Liver (tissue), 9 donors: ENCODE results near the gene GRAMD4. TPM values are rescaled to one million over a fixed set of nuclear protein-coding genes. Genes with fewer than 3 reads are reported as not detected.

Experiments
- DNase-seq: peaks from one replicate; pipeline ENCODE4 v3.0.0-alpha.2; 2017; ENCODE audit warnings: low spot score
- H3K27ac ChIP-seq, 2 donors: one replicate each; pipeline ENCODE4 v1.7.0; 2013; ENCODE audit warnings: inconsistent platforms in 2 of 2, low read length in 2 of 2, control low read depth in 1 of 2, low read depth in 1 of 2, mild to moderate bottlenecking in 1 of 2
- H3K27me3 ChIP-seq, 4 donors: one replicate each; pipeline versions ENCODE4 v1.6.1 to v1.7.0; 2013; ENCODE audit warnings: low read length in 3 of 4, inconsistent platforms in 1 of 4, mild to moderate bottlenecking in 1 of 4, moderate library complexity in 1 of 4; ENCODE audit not compliant: control insufficient read depth in 4 of 4, insufficient read depth in 4 of 4
- H3K36me3 ChIP-seq, 4 donors: one replicate each; pipeline versions ENCODE4 v1.6.1 to v1.7.0; 2013; ENCODE audit warnings: low read length in 3 of 4, mild to moderate bottlenecking in 3 of 4, low read depth in 1 of 4, moderate library complexity in 1 of 4; ENCODE audit not compliant: control insufficient read depth in 4 of 4, insufficient read depth in 3 of 4
- H3K4me1 ChIP-seq, 4 donors: one replicate each; pipeline versions ENCODE4 v1.6.1 to v1.7.0; 2013; ENCODE audit warnings: low read length in 3 of 4, mild to moderate bottlenecking in 3 of 4, moderate library complexity in 1 of 4; ENCODE audit not compliant: control insufficient read depth in 4 of 4, insufficient read depth in 4 of 4
- H3K4me3 ChIP-seq, 3 donors: one replicate each; pipeline versions ENCODE4 v1.6.1 to v1.7.0; 2013; ENCODE audit warnings: low read length in 3 of 3, control low read depth in 1 of 3, low read depth in 1 of 3, mild to moderate bottlenecking in 1 of 3
- H3K9ac ChIP-seq, 2 donors: one replicate each; pipeline ENCODE4 v1.7.0; 2013; ENCODE audit warnings: low read length in 2 of 2, mild to moderate bottlenecking in 2 of 2, moderate library complexity in 2 of 2, control low read depth in 1 of 2, low read depth in 1 of 2
- H3K9me3 ChIP-seq, 4 donors: one replicate each; pipeline versions ENCODE4 v1.6.1 to v1.7.0; 2013; ENCODE audit warnings: low read length in 3 of 4; ENCODE audit not compliant: control insufficient read depth in 4 of 4
- EGR1 ChIP-seq, 2 donors: IDR thresholded peaks; 2 replicates each; pipeline ENCODE4 v1.6.1; 2016 to 2018; ENCODE audit warnings: antibody characterized with exemption in 2 of 2, low read depth in 2 of 2
- FOXA1 ChIP-seq: IDR thresholded peaks from 2 replicates; pipeline ENCODE4 v1.6.1; 2016; ENCODE audit warnings: antibody characterized with exemption
- HNF4A ChIP-seq, 2 donors: conservative IDR thresholded peaks; 2 replicates each; pipeline ENCODE4 v1.6.1; 2016; ENCODE audit warnings: antibody characterized with exemption in 2 of 2, mild to moderate bottlenecking in 2 of 2
- NR2F2 ChIP-seq: IDR thresholded peaks from 2 replicates; pipeline ENCODE4 v1.6.1; 2016; ENCODE audit warnings: antibody characterized with exemption
- RAD21 ChIP-seq, 2 donors: IDR thresholded peaks; 2 replicates each; pipeline ENCODE4 v1.6.1; 2016; ENCODE audit warnings: antibody characterized with exemption in 2 of 2, mild to moderate bottlenecking in 2 of 2
- RXRA ChIP-seq, 2 donors: IDR thresholded peaks; 2 replicates each; pipeline ENCODE4 v1.6.1; 2017 to 2018; ENCODE audit warnings: antibody characterized with exemption in 2 of 2, mild to moderate bottlenecking in 1 of 2
- WGBS: extraction: QIAGEN DNeasy Blood & Tissue Kit; methylation state at CpG from one replicate; pipeline ENCODE4 v1.1.7; 2013; 5-methylcytosine and 5-hydroxymethylcytosine counted together
- polyA plus RNA-seq, 2 donors: library from polyadenylated mRNA; stranded (reverse) in 1 of 2; unstranded in 1 of 2; fragments of 200-250 nt in 1 of 2; fragments of >200 nt in 1 of 2; fragmentation: Nextera tagmentation in 1 of 2; extraction: Ambion mirVana in 1 of 2; gene quantifications; one replicate each; pipeline versions ENCODE4 v1.2.1 to v1.2.3, GENCODE V29; 2013 to 2015
- total RNA-seq, 2 donors: library from RNA; depleted of rRNA; stranded (reverse); fragments of >200 nt; gene quantifications; one replicate each; pipeline ENCODE4 v1.2.3, GENCODE V29; 2014
- TF ChIP-seq, protein P1 (sequence below): IDR thresholded peaks from 2 replicates; pipeline ENCODE4 v1.6.1; 2016; ENCODE audit warnings: antibody characterized with exemption, mild to moderate bottlenecking
- donor health status: healthy.
- donor health status: healthy.
- donor health status: healthy.
- donor health status: healthy.
- donor health status: healthy.

GRAMD4 gene
- total and polyA plus RNA-seq, 4 donors = 2.7 to 53.5 (median 21.6) TPM

DNA sequence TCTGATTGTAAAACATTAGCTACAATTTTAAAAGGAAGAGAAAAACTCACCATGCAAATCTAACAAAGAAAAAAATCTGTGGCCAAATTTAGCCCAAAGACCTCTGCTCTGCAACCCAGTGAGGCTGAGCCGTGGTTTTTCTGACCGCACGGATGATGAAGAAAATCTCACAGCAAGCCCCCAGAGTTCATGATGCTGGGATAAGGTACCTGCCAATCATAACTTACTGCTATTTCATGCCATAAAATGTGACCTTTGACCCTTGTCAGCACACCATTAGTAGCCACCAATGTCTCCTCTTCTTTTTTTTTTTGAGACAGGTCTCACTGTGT is 106.8 kb downstream of the GRAMD4 start:
- no peak overlapping the region for H3K4me3 ChIP-seq
- H3K9me3 ChIP-seq = no peaks in the 10 kb centered on the region
- no peak overlapping the region for H3K9ac ChIP-seq
- no peak for DNase-seq
- peak overlapping the region; percentile 83 to 89 for H3K27ac ChIP-seq
- H3K36me3 ChIP-seq = no peaks in the 10 kb centered on the region
- no peaks in the 10 kb centered on the region for H3K27me3 ChIP-seq
- peaks cover 19 to 57% (median 47%) of the 10 kb centered on the region in 4 donors for H3K4me1 ChIP-seq
- 95% methylated on average over 3 of the region's 3 CpGs for WGBS
- TF ChIP-seq EGR1 (IDR thresholded peaks at IDR 0.05; ENCODE audit: low read depth in 2 of 2) = no peak
- TF ChIP-seq FOXA1 = no peak

DNA sequence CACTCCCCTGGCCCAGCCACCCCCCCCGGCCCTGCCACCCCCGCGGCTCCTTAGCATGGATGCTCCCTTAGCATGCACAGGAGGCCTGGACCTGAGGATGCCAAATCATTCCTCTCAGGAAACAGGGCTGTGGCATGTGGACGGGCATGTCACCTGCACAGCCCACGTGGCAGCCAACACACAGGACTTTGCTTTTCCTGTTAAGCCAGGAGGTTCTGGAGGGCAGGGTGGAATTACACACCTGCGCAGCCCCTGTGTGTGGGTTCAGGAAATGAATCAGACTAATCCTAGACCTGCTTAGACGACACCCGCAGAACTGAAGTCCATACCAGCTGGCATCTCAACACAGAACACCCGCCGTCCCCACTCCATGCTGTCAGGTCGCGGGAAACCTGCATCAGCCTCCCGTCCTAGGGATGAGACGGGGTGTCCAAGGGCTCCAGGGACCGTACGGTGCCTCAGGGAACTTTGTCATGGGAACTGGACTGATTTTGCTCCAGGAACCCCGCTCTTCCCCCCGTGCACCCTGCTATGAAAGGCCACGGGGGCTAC is 107.7 kb downstream of the GRAMD4 start:
- Histone ChIP-seq H3K4me1 (peaks cover 21 to 67% (median 53%) of the 10 kb centered on the region in 4 donors), H3K4me3 (no peak overlapping the region), H3K9me3 (no peaks in the 10 kb centered on the region), H3K27ac (peak overlapping the region; percentile 61 to 89), H3K27me3 (no peaks in the 10 kb centered on the region), H3K36me3 (no peaks in the 10 kb centered on the region), H3K9ac (peak overlapping the region in 1 of 2 donors; percentile 36)
- 85% methylated on average over 19 of the region's 19 CpGs for WGBS
- peak in 1 of 2 donors; percentile 46 for TF ChIP-seq RXRA (IDR thresholded peaks at IDR 0.05)
- TF ChIP-seq EGR1 (IDR thresholded peaks at IDR 0.05; ENCODE audit: low read depth in 2 of 2) = no peak
- peak in 1 of 2 donors; percentile 41 for TF ChIP-seq HNF4A (conservative IDR thresholded peaks at IDR 0.05)
- no peak for DNase-seq

DNA sequence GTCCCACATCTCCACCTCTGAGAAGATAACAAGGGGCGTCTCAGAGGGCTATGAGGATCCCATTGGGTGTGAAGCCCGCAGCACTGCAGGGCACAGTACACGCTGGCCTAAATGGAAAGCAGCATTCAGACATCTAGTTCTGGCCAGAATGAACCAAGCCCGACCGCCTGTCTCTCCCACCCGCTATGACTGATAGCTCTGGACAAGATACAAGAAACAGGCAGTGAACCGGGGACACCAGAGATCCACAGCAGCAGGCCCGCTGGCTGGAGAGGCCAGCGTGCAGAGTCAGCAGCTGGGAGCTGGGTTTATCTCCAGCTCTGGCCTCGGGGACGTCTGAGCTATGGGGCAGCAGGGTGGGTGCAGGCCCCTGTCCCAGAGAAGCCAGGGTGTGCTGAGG is 108.3 kb downstream of the GRAMD4 start:
- Histone ChIP-seq H3K27me3 (no peaks in the 10 kb centered on the region), H3K27ac (peak overlapping the region; percentile 61 to 89), H3K9ac (peak overlapping the region in 1 of 2 donors; percentile 36), H3K9me3 (no peaks in the 10 kb centered on the region), H3K36me3 (no peaks in the 10 kb centered on the region), H3K4me3 (no peak overlapping the region), H3K4me1 (peaks cover 21 to 68% (median 53%) of the 10 kb centered on the region in 4 donors)
- DNase-seq = no peak
- 64% methylated on average over 11 of the region's 11 CpGs for whole genome bisulfite sequencing
- peak; percentile 49 for TF ChIP-seq NR2F2
- no peak for TF ChIP-seq FOXA1
- peak in 1 of 2 donors; percentile 6 for TF ChIP-seq RAD21 (IDR thresholded peaks at IDR 0.05)
- TF ChIP-seq, protein P1, sequence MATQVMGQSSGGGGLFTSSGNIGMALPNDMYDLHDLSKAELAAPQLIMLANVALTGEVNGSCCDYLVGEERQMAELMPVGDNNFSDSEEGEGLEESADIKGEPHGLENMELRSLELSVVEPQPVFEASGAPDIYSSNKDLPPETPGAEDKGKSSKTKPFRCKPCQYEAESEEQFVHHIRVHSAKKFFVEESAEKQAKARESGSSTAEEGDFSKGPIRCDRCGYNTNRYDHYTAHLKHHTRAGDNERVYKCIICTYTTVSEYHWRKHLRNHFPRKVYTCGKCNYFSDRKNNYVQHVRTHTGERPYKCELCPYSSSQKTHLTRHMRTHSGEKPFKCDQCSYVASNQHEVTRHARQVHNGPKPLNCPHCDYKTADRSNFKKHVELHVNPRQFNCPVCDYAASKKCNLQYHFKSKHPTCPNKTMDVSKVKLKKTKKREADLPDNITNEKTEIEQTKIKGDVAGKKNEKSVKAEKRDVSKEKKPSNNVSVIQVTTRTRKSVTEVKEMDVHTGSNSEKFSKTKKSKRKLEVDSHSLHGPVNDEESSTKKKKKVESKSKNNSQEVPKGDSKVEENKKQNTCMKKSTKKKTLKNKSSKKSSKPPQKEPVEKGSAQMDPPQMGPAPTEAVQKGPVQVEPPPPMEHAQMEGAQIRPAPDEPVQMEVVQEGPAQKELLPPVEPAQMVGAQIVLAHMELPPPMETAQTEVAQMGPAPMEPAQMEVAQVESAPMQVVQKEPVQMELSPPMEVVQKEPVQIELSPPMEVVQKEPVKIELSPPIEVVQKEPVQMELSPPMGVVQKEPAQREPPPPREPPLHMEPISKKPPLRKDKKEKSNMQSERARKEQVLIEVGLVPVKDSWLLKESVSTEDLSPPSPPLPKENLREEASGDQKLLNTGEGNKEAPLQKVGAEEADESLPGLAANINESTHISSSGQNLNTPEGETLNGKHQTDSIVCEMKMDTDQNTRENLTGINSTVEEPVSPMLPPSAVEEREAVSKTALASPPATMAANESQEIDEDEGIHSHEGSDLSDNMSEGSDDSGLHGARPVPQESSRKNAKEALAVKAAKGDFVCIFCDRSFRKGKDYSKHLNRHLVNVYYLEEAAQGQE = no peak

Other genes with a start within 250 kb of the GRAMD4 start
- 1 to 10 TPM in 1 of 2 donors, under 1 TPM in 1; 0.37 to 1.6 TPM for gene CELSR1, start 82.8 kb upstream of the GRAMD4 start, total RNA-seq
- gene CELSR1, start 82.8 kb upstream of the GRAMD4 start, polyA plus RNA-seq = 1 to 10 TPM; 1.1 to 1.6 TPM
- 10 to 100 TPM in 1 of 2 donors, 1 to 10 TPM in 1; 9.6 to 24.3 TPM for gene CERK, start 117.9 kb downstream of the GRAMD4 start, total RNA-seq
- gene CERK, start 117.9 kb downstream of the GRAMD4 start, polyA plus RNA-seq = 10 to 100 TPM in 1 of 2 donors, 1 to 10 TPM in 1; 7.9 to 10.7 TPM
- 10 to 100 TPM in 1 of 2 donors, 1 to 10 TPM in 1; 8.3 to 12.4 TPM for gene TBC1D22A, start 142.3 kb downstream of the GRAMD4 start, total RNA-seq
- gene TBC1D22A, start 142.3 kb downstream of the GRAMD4 start, polyA plus RNA-seq = 1 to 10 TPM; 4.1 to 8.5 TPM